GM23248 (cell line): ENCODE measurements around the gene RPL29. TPM values are rescaled to one million over a fixed set of nuclear protein-coding genes. Genes with fewer than 3 reads are reported as not detected.
A peak's percentile ranks its signal among the peaks of the same experiment; 100 is the strongest.

Experiments
- DNase-seq: peaks from one replicate; pipeline ENCODE4 v3.0.0-alpha.2; 2015
- H2AFZ ChIP-seq: fragments of 200-600 bp; sonication (generic); 2 replicates; pipeline ENCODE4 v1.6.1; 2016; ENCODE audit warnings: antibody characterized with exemption
- H3F3A ChIP-seq: fragments of 200-600 bp; sonication (generic); 2 replicates; pipeline ENCODE4 v1.6.1; 2016; ENCODE audit warnings: mild to moderate bottlenecking, antibody characterized with exemption, mixed run types; ENCODE audit not compliant: insufficient read depth
- H3K27ac ChIP-seq: fragments of 200-600 bp; sonication (generic); 2 replicates; pipeline ENCODE4 v1.5.1; 2016; ENCODE audit warnings: mild to moderate bottlenecking
- H3K27me3 ChIP-seq: fragments of 200-600 bp; sonication (generic); replicated peaks from 2 replicates; pipeline ENCODE4 v1.6.1; 2016; ENCODE audit warnings: mild to moderate bottlenecking; ENCODE audit not compliant: insufficient read depth
- H3K36me3 ChIP-seq: fragments of 200-600 bp; sonication (generic); 2 replicates; pipeline ENCODE4 v1.6.1; 2016; ENCODE audit warnings: low read depth, mild to moderate bottlenecking
- H3K4me1 ChIP-seq: fragments of 200-600 bp; sonication (generic); 2 replicates; pipeline ENCODE4 v1.6.1; 2016; ENCODE audit warnings: mild to moderate bottlenecking; ENCODE audit not compliant: insufficient read depth
- H3K4me2 ChIP-seq: fragments of 200-600 bp; sonication (generic); one replicate; pipeline ENCODE4 v1.6.1; 2016; ENCODE audit warnings: mild to moderate bottlenecking; ENCODE audit not compliant: unreplicated experiment
- H3K4me3 ChIP-seq: fragments of 200-600 bp; sonication (generic); 2 replicates; pipeline ENCODE4 v1.5.1; 2016; ENCODE audit warnings: mild to moderate bottlenecking
- H3K79me2 ChIP-seq: fragments of 200-600 bp; sonication (generic); 2 replicates; pipeline ENCODE4 v1.6.1; 2016; ENCODE audit warnings: mild to moderate bottlenecking; ENCODE audit not compliant: insufficient read depth
- H3K9ac ChIP-seq: fragments of 200-600 bp; sonication (generic); 2 replicates; pipeline ENCODE4 v1.6.1; 2016; ENCODE audit warnings: mild to moderate bottlenecking
- H3K9me2 ChIP-seq: fragments of 200-600 bp; sonication (generic); 2 replicates; pipeline ENCODE4 v1.6.1; 2016; ENCODE audit warnings: mixed run types, mild to moderate bottlenecking, moderate library complexity; ENCODE audit not compliant: insufficient read depth
- H3K9me3 ChIP-seq: fragments of 200-600 bp; sonication (generic); one replicate; pipeline ENCODE4 v1.6.1; 2017; ENCODE audit warnings: low read depth
- H4K20me1 ChIP-seq: fragments of 200-600 bp; sonication (generic); 2 replicates; pipeline ENCODE4 v1.6.0; 2016; ENCODE audit not compliant: insufficient read depth
- EZH2 ChIP-seq: fragments of 200-600 bp; sonication (generic); IDR thresholded peaks from 2 replicates; pipeline ENCODE4 v1.6.1; 2018; ENCODE audit warnings: antibody characterized with exemption, mild to moderate bottlenecking; ENCODE audit not compliant: insufficient read depth, poor library complexity, severe bottlenecking
- EZH2phosphoT487 ChIP-seq: fragments of 200-600 bp; sonication (generic); IDR thresholded peaks from 2 replicates; pipeline ENCODE4 v1.6.1; 2018; ENCODE audit warnings: antibody characterized with exemption, moderate library complexity, mild to moderate bottlenecking, low read depth; ENCODE audit not compliant: insufficient read depth
- WGBS, 2 experiments: methylation state at CpG; one replicate each; pipeline ENCODE4 v1.1.6; 2015 to 2017; ENCODE audit warnings: low lambda C conversion rate in 2 of 2, low coverage in 1 of 2; ENCODE audit errors: missing lambda C conversion rate in 2 of 2; 5-methylcytosine and 5-hydroxymethylcytosine counted together
- in situ Hi-C: fragments of 300-500 bp; cut with MboI; formaldehyde crosslinking; loops from 2 replicates; pipeline ENCODE4 v1.15.0; 2020
- polyA plus RNA-seq: library from polyadenylated mRNA; unstranded; fragments of >200 nt; fragmentation: Nextera tagmentation; extraction: Ambion mirVana; gene quantifications from 2 replicates; pipeline ENCODE4 v1.2.1, GENCODE V29; 2016
- total RNA-seq: library from RNA; depleted of rRNA; stranded (reverse); fragments of >200 nt; shearing (Covaris generic); gene quantifications from 2 replicates; pipeline ENCODE4 v1.2.3, GENCODE V29; 2014

The RPL29 gene
- total and polyA plus RNA-seq, 2 experiments from 2014 or later = 690 to 1,164 TPM

- 82 to 84% methylated on average over 11 to 12 of the region's 12 CpGs for WGBS, 2 experiments
- peaks cover 18% of the 10 kb centered on the region for H3K4me1 ChIP-seq
- H3K27me3 ChIP-seq = no peaks in the 10 kb centered on the region
- no peaks in the 10 kb centered on the region for H3K9me2 ChIP-seq
- H2AFZ ChIP-seq = no peak overlapping the region
- H3K9ac ChIP-seq = no peak overlapping the region
- H3K9me3 ChIP-seq = no peaks in the 10 kb centered on the region
- DNase-seq = no peak
- H3K36me3 ChIP-seq = no peaks in the 10 kb centered on the region
- TF ChIP-seq EZH2phosphoT487 (no peak), EZH2 (no peak)
- no peaks in the 10 kb centered on the region for H4K20me1 ChIP-seq
- no peak overlapping the region for H3K4me3 ChIP-seq
- in situ Hi-C loops = no loop called here
- H3K79me2 ChIP-seq = peaks cover 32% of the 10 kb centered on the region
- H3K4me2 ChIP-seq = no peak overlapping the region
- H3F3A ChIP-seq = peaks cover 15% of the 10 kb centered on the region
- H3K27ac ChIP-seq = no peak overlapping the region
These were observed 9.4 kb downstream of the RPL29 start for GRCh38 chr3:51986010-51986947.

DNA sequence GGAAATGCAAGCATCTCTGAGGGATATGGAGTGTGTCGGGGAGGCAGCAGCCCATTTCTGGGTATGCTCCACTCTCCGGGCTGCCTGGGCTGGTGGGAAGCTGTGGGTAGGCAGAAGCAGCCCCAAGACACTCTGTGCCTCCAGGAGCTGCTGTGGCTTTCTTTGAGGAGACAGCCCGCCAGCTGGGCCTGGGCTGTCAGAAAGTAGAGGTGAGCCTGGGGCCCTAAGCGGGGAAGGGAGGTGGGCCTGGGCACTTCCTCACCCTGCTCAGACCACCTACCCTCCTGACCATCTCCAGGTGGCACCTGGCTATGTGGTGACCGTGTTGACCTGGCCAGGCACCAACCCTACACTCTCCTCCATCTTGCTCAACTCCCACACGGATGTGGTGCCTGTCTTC is 10.6 kb downstream of the RPL29 start:
- no peaks in the 10 kb centered on the region for H3K27me3 ChIP-seq
- peaks cover 13% of the 10 kb centered on the region for H3F3A ChIP-seq
- 0 out of 2 replicates have a peak overlapping the region, but pooled peaks have one; percentile 88 for H3K9ac ChIP-seq
- H3K36me3 ChIP-seq = no peaks in the 10 kb centered on the region
- H3K4me1 ChIP-seq = peaks cover 18% of the 10 kb centered on the region
- H3K4me3 ChIP-seq = no peak overlapping the region
- no peak for DNase-seq
- no peak overlapping the region for H2AFZ ChIP-seq
- peaks cover 43% of the 10 kb centered on the region for H3K79me2 ChIP-seq
- TF ChIP-seq EZH2phosphoT487 (no peak), EZH2 (no peak)
- H3K9me2 ChIP-seq = no peaks in the 10 kb centered on the region
- 62 to 73% methylated on average over 6 of the region's 6 CpGs for WGBS, 2 experiments
- H3K4me2 ChIP-seq = no peak overlapping the region
- in situ Hi-C loops = no loop called here
- no peak overlapping the region for H3K27ac ChIP-seq
- H3K9me3 ChIP-seq = no peaks in the 10 kb centered on the region
- no peaks in the 10 kb centered on the region for H4K20me1 ChIP-seq

DNA sequence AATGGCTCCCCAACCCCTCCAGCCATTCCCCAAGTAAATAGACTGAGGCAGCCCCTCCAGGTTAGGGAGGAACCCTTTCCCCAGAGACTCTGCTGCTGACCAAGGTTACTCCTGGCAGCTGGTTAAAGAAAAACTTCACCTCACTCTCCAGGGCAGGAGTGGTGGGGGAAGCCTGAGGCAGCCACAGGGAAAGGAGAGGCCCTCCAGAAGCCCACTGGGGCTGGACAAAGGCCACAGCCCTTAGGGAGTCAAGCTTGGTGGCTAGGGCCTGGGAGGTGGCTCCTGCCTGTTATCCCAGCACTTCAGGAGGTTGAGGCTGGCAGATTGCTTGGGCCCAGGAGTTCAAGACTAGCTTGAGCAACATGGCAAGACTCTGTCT is 11.4 kb downstream of the RPL29 start:
- no peaks in the 10 kb centered on the region for H3K9me2 ChIP-seq
- H3K9me3 ChIP-seq = no peaks in the 10 kb centered on the region
- peaks cover 13% of the 10 kb centered on the region for H3F3A ChIP-seq
- no peaks in the 10 kb centered on the region for H4K20me1 ChIP-seq
- H2AFZ ChIP-seq = no peak overlapping the region
- no peaks in the 10 kb centered on the region for H3K36me3 ChIP-seq
- H3K4me3 ChIP-seq = peak overlapping the region; percentile 79; the same call in 1 of the 2 replicates
- in situ Hi-C loops = no loop called here
- H3K27ac ChIP-seq = peak overlapping the region; percentile 93
- peak overlapping the region; percentile 96 for H3K4me2 ChIP-seq
- H3K27me3 ChIP-seq = no peaks in the 10 kb centered on the region
- peaks cover 18% of the 10 kb centered on the region for H3K4me1 ChIP-seq
- peak overlapping the region; percentile 88 for H3K9ac ChIP-seq
- no peak for DNase-seq
- peaks cover 45% of the 10 kb centered on the region for H3K79me2 ChIP-seq
- TF ChIP-seq EZH2 (no peak), EZH2phosphoT487 (no peak)

- Histone ChIP-seq H3K4me3 (peak overlapping the region; percentile 79), H2AFZ (peak overlapping the region; percentile 83), H3K27ac (peak overlapping the region; percentile 93), H3K36me3 (no peaks in the 10 kb centered on the region), H3K4me1 (peaks cover 18% of the 10 kb centered on the region), H3K4me2 (peak overlapping the region; percentile 96), H3K9me2 (no peaks in the 10 kb centered on the region), H3K79me2 (peaks cover 45% of the 10 kb centered on the region), H4K20me1 (no peaks in the 10 kb centered on the region), H3K9me3 (no peaks in the 10 kb centered on the region), H3K9ac (peak overlapping the region; percentile 88), H3K27me3 (no peaks in the 10 kb centered on the region), H3F3A (peaks cover 13% of the 10 kb centered on the region)
- TF ChIP-seq EZH2 (no peak), EZH2phosphoT487 (no peak)
- in situ Hi-C loops = no loop called here
- DNase-seq = no peak
- WGBS, 2 experiments = 62 to 71% methylated on average over 19 to 22 of the region's 22 CpGs
These were observed 12.0 kb downstream of the RPL29 start for GRCh38 chr3:51983578-51984268.
